Chondrocyte (in vitro differentiated cells): ENCODE measurements around the gene UMAD1. TPM values are rescaled to one million over a fixed set of nuclear protein-coding genes. Genes with fewer than 3 reads are reported as not detected.

Source experiments
- DNase-seq: peaks from one replicate; pipeline ENCODE4 v3.0.0; 2021; ENCODE audit warnings: mixed read lengths, low spot score
- H3K27ac Mint-ChIP-seq: one replicate; pipeline ENCODE4 v1.8.0; 2021; ENCODE audit warnings: mild to moderate bottlenecking, moderate library complexity, mixed read lengths; ENCODE audit not compliant: unreplicated experiment
- H3K27me3 Mint-ChIP-seq: 2 replicates; pipeline ENCODE4 v1.8.0; 2021; ENCODE audit warnings: low read depth, mixed read lengths
- H3K36me3 Mint-ChIP-seq: 2 replicates; pipeline ENCODE4 v1.8.0; 2021; ENCODE audit warnings: low read depth, mixed read lengths
- H3K4me1 Mint-ChIP-seq: 2 replicates; pipeline ENCODE4 v1.8.0; 2021; ENCODE audit warnings: low read depth, mild to moderate bottlenecking, mixed read lengths
- H3K4me3 Mint-ChIP-seq: one replicate; pipeline ENCODE4 v1.8.0; 2021; ENCODE audit warnings: mild to moderate bottlenecking, moderate library complexity, mixed read lengths; ENCODE audit not compliant: unreplicated experiment
- H3K9me3 Mint-ChIP-seq: 2 replicates; pipeline ENCODE4 v1.8.0; 2021; ENCODE audit warnings: low read depth, mixed read lengths
- total RNA-seq: library from RNA; stranded (reverse); gene quantifications from 3 replicates; pipeline ENCODE4 v1.2.1, GENCODE V29; 2021
- TF ChIP-seq, protein P1 (sequence below): fragments of 200-600 bp; sonication (generic); IDR thresholded peaks from 2 replicates; pipeline ENCODE4 v1.5.0; 2021; ENCODE audit warnings: antibody characterized with exemption, mild to moderate bottlenecking, moderate library complexity

UMAD1 gene
- total RNA-seq, 1 donor from 2014 or later = 5.5 TPM

DNA sequence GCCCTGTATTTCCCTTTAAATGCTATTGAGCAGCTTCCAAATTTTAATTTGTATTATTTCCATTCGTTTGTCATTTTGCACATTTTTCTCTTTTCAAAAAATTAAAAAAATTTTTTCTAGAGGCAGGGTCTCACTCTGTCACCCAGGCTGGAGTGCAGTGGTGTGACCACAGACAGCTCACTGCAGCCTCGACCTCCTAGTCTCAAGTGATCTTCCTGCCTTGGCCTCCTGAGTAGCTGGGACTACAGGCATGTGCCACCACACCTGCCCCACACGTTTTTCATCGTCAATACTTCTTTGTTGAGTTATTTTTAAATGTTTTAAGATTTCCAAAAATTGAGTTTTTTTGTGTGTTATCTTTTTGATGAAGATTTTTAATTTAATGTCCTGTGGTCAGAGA, 73.2 kb downstream of the UMAD1 start:
- H3K36me3 Mint-ChIP-seq = no peaks in the 10 kb centered on the region
- TF ChIP-seq, protein P1, sequence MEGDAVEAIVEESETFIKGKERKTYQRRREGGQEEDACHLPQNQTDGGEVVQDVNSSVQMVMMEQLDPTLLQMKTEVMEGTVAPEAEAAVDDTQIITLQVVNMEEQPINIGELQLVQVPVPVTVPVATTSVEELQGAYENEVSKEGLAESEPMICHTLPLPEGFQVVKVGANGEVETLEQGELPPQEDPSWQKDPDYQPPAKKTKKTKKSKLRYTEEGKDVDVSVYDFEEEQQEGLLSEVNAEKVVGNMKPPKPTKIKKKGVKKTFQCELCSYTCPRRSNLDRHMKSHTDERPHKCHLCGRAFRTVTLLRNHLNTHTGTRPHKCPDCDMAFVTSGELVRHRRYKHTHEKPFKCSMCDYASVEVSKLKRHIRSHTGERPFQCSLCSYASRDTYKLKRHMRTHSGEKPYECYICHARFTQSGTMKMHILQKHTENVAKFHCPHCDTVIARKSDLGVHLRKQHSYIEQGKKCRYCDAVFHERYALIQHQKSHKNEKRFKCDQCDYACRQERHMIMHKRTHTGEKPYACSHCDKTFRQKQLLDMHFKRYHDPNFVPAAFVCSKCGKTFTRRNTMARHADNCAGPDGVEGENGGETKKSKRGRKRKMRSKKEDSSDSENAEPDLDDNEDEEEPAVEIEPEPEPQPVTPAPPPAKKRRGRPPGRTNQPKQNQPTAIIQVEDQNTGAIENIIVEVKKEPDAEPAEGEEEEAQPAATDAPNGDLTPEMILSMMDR = no peak
- no peak overlapping the region for H3K4me3 Mint-ChIP-seq
- no peak overlapping the region for H3K27ac Mint-ChIP-seq
- no peaks in the 10 kb centered on the region for H3K9me3 Mint-ChIP-seq
- H3K4me1 Mint-ChIP-seq = peaks cover 10% of the 10 kb centered on the region
- no peaks in the 10 kb centered on the region for H3K27me3 Mint-ChIP-seq
- DNase-seq = no peak

DNA sequence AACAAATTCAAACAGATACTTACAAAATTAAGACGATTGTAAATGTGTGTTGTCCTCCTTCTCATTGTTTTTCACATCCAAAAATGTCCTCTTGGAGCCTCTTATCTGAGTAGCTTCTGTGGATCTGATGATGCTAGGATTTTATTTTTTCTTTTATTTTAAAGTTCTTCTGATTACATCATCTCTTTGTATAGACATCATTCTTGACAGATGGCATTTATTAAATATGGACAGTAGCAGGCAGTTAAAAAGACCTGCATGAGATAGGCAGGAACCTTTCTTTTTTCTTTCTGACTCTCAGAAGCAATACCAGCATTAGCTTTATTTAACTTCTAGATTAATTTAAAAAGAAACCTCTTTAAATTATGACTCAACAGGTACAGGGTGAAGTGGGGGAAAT, 77.9 kb downstream of the UMAD1 start, which contains the start of gene RPA3:
RPA3 (minus strand) TSS at position 116 of the 400 bp plus-strand sequence. CDS start 78,189 bp downstream, outside the sequence.
- Mint-ChIP-seq H3K4me1 (peaks cover 19% of the 10 kb centered on the region), H3K4me3 (no peak within 1 kb of the TSS), H3K27ac (peak within 1 kb of the TSS; percentile 32), H3K36me3 (no peaks in the 10 kb centered on the region), H3K9me3 (no peaks in the 10 kb centered on the region), H3K27me3 (no peaks in the 10 kb centered on the region)
- TF ChIP-seq, protein P1 = no peak
- no peak for DNase-seq

DNA sequence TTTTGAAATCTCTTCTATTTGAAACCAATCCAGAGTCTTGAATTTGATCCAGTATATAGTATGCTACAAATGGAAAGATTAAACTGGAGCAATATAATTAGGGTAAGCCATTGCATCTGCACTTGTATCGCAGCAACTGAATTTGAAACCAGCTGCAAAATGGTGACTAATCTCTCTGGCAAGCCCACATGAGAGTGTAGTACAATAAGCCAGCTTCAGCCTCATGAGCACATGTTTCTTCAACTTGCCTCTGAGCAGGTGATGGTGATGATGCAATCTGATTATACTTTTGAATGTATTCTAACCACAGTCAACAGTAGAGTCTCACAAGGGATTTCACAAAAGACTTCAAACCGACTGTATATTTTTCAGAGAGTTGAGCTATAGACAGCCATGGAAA, 78.7 kb downstream of the UMAD1 start:
- Mint-ChIP-seq H3K27ac (no peak overlapping the region), H3K9me3 (no peaks in the 10 kb centered on the region), H3K27me3 (no peaks in the 10 kb centered on the region), H3K36me3 (no peaks in the 10 kb centered on the region), H3K4me3 (no peak overlapping the region), H3K4me1 (peaks cover 19% of the 10 kb centered on the region)
- TF ChIP-seq, protein P1 = no peak
- no peak for DNase-seq

DNA sequence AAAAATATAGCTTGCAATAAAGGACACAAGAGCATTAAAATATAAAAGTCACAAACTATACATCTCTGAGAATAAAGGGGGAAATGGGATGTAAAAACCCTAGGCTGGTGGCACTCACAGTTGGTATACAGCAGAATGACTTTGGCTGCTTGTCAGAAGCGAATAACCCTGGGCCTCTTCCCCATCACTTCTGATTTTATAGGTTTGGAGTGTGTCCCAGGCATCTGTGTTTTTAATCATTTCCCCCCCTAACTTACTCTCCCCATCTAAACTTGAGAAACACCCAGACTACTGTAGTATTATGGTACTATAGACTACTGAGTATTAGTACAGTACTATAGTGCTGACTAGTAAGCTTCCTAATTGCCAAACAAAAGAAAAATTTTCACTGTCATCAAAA, 79.6 kb downstream of the UMAD1 start:
- Mint-ChIP-seq H3K4me1 (peaks cover 19% of the 10 kb centered on the region), H3K4me3 (no peak overlapping the region), H3K27ac (no peak overlapping the region), H3K9me3 (no peaks in the 10 kb centered on the region), H3K27me3 (no peaks in the 10 kb centered on the region), H3K36me3 (no peaks in the 10 kb centered on the region)
- TF ChIP-seq, protein P1 = no peak
- DNase-seq = no peak

DNA sequence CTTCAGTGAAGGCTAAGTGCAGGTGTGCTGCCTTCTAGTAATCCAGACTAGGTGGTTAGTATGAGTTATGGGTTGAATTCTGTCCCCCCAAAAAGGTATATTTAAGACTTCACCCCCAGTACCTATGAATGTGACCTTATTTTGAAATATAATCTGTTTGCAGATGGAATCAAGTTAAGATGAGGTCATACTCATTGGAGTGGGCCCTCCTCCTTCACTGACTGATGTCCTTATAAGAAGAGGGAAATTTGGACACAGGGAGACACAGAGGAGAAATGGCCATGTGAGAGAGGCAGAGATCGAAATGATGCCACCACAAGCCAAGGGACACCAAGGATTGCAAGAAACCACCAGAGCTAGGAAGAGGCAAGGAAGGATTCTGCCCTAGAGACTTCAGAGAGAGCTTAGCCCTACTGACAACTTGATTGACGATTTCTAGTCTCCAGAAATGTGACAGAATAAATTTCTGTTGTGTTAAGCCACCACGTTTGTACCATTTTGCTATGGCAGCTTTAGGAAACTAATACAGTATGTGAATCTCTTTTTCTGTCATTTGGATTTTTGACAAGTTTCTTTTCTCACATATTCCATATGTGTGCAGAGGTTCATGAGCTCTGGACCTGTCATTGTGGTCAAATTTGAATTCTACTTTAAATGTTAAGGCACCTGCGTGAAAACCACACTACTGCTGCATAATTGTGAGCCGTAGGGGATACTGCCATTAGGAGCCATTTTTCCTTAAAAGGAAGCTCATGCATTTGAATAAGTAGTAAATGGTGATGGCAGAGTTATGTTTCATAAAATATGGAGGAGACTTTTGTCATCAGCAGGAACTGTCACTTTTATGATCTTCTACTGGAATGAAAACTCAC, 80.4 kb downstream of the UMAD1 start:
- no peak overlapping the region for H3K27ac Mint-ChIP-seq
- H3K27me3 Mint-ChIP-seq = no peaks in the 10 kb centered on the region
- TF ChIP-seq, protein P1 = no peak
- no peak for DNase-seq
- H3K4me3 Mint-ChIP-seq = no peak overlapping the region
- peaks cover 18% of the 10 kb centered on the region for H3K4me1 Mint-ChIP-seq
- H3K36me3 Mint-ChIP-seq = peaks cover 1% of the 10 kb centered on the region
- no peaks in the 10 kb centered on the region for H3K9me3 Mint-ChIP-seq
